HG03439 (cell line): ENCODE data around the gene TSHZ3.

Source experiments
- ATAC-seq: cut with Tn5 transposase; IDR thresholded peaks from one replicate; pipeline ENCODE4 v1.9.1; 2021; ENCODE audit warnings: mild to moderate bottlenecking, moderate library complexity; ENCODE audit not compliant: unreplicated experiment

TSHZ3 gene

DNA sequence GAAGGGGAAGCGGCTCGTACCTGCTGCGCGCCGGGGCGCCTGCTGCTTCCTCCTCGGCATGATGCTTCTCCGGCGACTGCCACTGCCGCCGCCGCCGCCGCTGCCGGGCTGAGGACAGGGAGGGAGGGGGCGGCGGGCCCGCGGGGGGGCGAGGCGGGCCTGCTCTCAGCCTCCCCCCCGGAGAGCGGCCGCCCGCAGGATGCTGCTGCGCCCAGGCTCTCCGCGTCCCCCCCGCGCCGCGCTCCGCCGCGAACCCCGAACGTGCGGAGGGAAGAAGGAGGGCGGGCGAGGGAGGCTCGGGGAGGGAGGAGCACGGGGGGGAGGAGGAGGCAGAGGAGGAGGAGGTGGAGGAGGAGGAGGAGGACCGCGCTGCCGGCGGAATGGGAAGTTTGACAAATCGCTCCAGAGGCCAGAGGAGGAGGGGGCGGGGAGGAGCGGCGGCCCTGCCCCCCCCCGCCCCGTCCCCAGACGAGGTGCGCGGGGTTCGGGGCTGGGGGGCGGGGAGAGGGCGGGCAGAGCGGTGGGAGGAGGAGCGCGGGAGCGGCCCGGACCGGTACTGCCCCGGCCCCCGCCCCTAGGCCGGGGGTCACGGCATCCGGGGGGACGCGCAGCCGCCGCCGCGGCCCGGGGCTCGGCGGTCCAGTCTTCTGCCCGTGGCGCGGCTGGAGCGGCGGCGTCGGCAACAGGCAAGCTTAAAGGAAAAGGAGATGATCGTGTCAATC, at the start of gene TSHZ3:
TSHZ3 (minus strand) TSS at position 277 of the 722 bp plus-strand sequence; CDS start at position 60, 217 bp downstream.
- no peak for ATAC-seq

DNA sequence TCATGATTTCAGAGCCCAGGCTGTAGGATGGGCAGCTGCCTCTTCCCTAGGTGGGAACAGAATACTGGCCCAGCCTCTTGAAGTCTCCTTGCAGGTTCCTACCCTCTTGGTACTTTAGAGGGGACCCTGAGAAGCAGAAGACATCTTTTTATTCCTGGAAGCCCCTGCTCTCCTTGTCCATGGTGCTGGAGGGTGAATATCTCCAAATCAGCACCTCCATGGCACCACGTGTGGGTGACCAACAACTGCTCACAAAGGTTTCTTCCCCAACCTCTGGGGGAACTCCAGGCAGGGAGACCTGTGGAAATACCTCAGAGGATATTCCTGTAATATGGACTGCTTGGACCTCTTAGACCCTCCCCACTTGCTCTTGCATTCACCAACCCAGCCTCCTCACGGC, 48.1 kb upstream of the TSHZ3 start:
- no peak for ATAC-seq

DNA sequence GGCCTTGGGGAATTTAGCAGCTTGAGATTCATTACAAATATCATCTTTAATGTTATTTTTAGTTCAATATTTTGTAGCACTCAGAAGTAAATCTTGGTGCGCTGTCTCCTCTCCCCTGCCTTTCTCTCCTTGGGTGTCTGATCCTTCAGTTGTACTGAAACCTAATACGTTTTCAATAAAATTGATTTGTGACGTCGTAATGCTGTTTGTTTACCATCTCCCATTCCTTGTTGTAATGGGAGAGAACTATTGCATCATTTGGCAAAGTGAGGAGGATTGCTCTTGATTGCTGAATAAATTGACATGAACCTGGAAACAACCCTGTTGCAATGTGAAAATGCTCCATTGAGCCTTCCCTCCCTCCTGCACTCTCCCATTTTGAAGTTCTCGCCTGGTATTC, 43.2 kb upstream of the TSHZ3 start:
- ATAC-seq: no peak

- ATAC-seq: no peak
Measured at GRCh38 chr19:31391518-31391917, 42.3 kb upstream of the TSHZ3 start.

DNA sequence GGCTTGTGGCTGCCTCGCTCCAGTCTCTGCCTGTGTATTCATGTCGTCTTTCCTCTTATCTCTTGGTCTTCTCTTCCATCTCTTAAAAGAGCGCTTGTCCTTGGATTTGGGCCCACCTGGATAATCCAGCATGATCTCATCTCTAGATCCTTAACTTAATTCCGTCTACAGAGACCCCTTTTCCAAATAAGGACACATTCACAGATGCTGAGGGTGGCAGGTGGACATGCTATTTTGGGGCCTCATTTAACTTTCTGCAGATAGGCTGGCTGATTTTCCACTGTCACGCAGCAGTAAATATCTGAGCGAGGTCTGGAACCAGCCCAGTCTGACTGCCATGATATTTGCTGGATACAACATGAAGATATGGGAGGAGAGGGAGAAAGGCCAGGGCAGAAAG, 41.5 kb upstream of the TSHZ3 start:
- no peak for ATAC-seq

DNA sequence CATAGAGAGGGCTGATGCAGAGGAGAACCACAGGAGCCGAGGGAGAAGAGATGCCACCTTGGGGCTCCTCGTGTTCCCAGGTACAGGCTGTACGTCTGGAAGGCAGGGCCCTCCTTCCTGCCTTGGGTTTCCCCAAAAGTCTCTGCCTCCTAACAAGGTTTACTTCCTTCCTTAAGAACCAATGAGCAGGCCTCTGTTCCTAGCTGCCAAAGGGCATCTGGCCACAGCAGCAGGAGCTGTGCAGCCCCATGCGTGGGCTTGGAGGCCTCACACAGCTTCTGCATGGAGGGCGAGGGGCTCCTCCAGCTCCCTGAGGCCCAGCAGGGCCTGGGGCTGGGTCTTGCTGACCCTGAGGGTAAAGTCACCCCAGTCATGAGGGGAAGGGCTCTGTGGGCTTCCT, 40.6 kb upstream of the TSHZ3 start:
- no peak for ATAC-seq

DNA sequence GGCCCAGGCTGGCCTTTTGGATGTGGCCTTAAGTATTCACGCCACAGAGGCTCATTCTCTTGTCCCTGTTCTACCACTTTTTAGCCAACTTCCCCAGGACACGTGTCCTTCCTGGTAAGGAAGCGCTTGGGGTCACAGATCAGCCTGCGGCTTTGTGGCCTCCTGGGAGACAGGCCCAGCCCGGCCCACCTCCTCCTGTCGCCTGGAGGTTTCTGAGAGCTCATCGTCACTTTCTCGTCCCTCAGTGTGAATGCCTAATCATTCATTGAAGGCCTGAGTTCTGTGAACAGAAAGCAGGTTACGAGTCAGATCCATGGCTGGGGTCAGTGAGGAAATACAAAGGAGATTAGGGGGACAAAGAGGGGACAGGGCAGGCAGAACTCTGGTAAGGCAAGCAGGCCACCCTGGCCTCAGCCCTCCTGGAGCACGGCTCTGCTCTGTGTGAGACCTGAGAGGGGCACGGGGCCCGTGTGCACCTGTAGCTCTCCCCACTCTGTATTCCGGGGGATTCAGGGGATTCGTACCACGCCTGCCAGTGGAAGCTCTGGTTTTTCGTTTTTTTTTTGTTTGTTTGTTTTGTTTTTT, 38.6 kb upstream of the TSHZ3 start:
- ATAC-seq: no peak

- ATAC-seq: no peak
Measured at GRCh38 chr19:31386806-31387205, 37.6 kb upstream of the TSHZ3 start.

GRCh38 chr19:31385744-31386143, 36.5 kb upstream of the TSHZ3 start:
- ATAC-seq: no peak

- ATAC-seq: no peak
Measured at GRCh38 chr19:31383553-31383952, 34.3 kb upstream of the TSHZ3 start.

DNA sequence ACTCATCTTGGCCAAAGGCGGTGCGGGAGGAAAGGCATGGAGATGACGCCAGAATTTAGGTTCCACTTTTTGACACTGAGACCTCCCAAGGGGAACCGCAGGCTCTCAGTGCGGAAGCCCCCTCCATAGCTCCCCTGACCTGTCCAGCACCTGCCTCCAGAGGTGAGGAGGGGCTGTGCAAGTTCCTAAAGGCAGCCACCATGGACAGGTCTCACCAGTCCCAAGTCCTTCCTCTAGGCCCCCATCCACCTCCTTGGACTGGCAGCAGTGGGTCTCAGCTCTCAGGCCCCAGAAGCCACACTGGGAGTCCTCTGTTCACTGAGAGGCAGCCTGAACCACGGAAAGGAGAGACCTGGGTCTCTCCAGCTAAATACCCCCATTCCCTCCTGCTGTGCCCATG, 31.6 kb upstream of the TSHZ3 start:
- ATAC-seq: no peak

- ATAC-seq: no peak
Measured at GRCh38 chr19:31378404-31378803, 29.2 kb upstream of the TSHZ3 start.

DNA sequence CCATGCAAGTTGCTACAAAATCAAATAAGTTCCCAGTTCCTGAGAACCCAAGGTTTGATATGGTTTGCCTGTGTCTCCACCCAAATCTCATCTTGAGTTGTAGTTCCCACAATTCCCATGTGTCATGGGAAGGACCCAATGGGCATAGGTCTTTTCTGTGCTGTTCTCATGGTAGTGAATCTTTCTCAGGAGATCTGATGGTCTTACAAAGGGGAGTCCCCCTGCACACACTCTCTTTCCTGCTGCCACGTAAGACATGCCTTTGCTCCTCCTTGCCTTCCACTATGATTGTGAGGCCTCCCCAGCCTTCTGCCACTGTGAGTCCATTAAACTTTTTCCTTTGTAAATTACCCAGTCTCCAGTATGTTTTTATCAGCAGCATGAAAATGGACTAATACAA, 28.5 kb upstream of the TSHZ3 start:
- ATAC-seq: no peak

- no peak for ATAC-seq
Measured at GRCh38 chr19:31372246-31372781, 23.1 kb upstream of the TSHZ3 start.

DNA sequence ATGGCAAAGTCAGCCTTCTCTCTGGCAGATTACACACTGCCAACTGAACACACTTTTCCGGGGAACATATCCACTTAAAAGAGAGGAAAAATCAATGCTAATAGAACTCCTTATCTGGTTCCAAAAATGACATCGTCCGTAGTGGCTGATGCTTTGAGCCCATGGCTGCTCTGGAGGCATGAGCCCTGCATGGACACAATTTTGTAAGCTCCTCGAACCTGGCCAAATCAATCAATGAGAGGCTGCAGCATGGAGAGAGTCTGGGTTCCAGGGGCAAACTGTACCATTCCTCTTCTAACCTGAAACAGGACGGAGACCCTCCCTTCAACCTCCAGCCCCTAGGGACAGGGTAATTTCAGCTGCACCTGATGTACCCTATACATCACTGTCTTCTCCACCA, 21.0 kb upstream of the TSHZ3 start:
- ATAC-seq: no peak

GRCh38 chr19:31364963-31365362, 15.7 kb upstream of the TSHZ3 start:
- no peak for ATAC-seq

DNA sequence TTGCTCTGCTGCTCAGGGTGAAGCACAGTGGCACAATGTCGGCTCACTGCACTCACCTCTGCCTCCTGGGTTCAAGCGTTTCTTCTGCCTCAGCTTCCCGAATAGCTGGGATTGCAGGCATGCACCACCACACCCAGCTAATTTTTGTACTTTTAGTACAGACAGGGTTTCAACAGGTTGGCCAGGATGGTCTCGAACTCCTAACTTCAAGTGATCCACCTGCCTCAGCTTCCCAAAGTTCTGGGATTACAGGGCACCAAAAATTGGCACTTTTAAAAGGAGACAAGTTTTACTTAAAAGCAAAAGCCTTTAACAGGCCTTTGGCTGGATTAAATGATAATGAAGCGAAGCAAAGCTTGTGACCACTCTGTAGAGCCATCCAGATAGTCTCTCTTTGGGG, 12.5 kb upstream of the TSHZ3 start:
- ATAC-seq: no peak

GRCh38 chr19:31357315-31357673, 8.1 kb upstream of the TSHZ3 start:
- ATAC-seq: no peak

DNA sequence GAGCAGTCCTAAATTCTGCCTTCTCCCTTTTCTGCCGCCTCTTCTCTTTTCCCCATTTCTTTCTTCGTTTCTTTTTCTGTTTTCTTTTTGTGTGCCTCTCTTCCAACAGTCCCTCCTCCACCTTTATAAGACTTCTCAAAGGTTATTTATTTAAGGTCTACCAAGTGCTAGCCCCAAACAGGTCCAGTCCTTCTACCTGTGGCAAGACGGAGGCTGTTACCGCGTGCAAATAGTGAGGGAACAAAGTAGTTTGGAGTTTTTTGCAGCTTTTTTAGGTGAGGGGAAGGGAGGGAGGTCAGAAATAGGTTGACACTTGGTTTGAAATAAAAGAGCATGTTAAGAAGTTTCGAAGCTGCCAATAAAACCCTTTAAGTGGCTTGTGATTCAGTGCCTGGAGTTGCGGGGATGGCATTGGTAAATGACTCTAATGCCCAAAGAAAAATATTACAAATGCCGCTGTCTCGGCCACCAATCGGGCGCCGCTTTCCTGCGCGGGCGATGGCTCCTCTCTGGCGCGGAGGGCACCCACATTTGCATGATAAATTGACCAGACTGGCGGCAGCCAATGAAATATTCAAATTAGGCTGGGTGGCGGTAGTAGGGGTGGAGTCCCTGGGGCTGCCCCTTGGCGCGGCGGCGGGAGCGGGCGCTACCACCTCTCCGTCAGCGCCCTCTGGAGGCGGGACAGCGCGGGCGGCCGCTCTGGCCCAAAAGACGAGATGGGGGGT, 7.5 kb upstream of the TSHZ3 start:
- ATAC-seq: no peak

- no peak for ATAC-seq
Measured at GRCh38 chr19:31355665-31356289, 6.5 kb upstream of the TSHZ3 start.

- ATAC-seq: no peak
Measured at GRCh38 chr19:31354799-31355664, 5.8 kb upstream of the TSHZ3 start.
